Fibroblast of lung (primary cell): Measurements from ENCODE around the gene MKRN2. TPM values are rescaled to one million over a fixed set of nuclear protein-coding genes. Genes with fewer than 3 reads are reported as not detected.

Source experiments
- DNase-seq, 2 donors: peaks; one replicate each; pipeline versions ENCODE4 v3.0.0 to v3.0.0-alpha.2; 2010; ENCODE audit warnings: low read depth in 2 of 2
- H2AFZ ChIP-seq: 2 replicates; pipeline ENCODE4 v1.5.1; 2012; ENCODE audit warnings: low read length, control low read depth, inconsistent platforms
- H3K27ac ChIP-seq: 2 replicates; pipeline ENCODE4 v1.5.1; 2011; ENCODE audit warnings: low read length, control low read depth; ENCODE audit not compliant: insufficient read depth
- H3K27me3 ChIP-seq: 2 replicates; pipeline ENCODE4 v1.5.1; 2011; ENCODE audit warnings: mild to moderate bottlenecking, low read length; ENCODE audit not compliant: control insufficient read depth, insufficient read depth
- H3K36me3 ChIP-seq: 2 replicates; pipeline ENCODE4 v1.5.1; 2011; ENCODE audit warnings: low read length; ENCODE audit not compliant: control insufficient read depth, insufficient read depth
- H3K4me1 ChIP-seq: 2 replicates; pipeline ENCODE4 v1.5.1; 2011; ENCODE audit warnings: low read length; ENCODE audit not compliant: control insufficient read depth, insufficient read depth; ENCODE audit errors: extremely low read depth
- H3K4me2 ChIP-seq: 2 replicates; pipeline ENCODE4 v1.5.1; 2011; ENCODE audit warnings: low read length, control low read depth; ENCODE audit not compliant: insufficient read depth; ENCODE audit errors: extremely low read depth
- H3K4me3 ChIP-seq, 4 experiments: fragments of 200-600 bp in 1 of 4; sonication (generic) in 1 of 4; replicated peaks in 1 of 4; 2 replicates each; pipeline ENCODE4 v1.5.1; 2011 to 2016; ENCODE audit warnings: low read length in 4 of 4, low read depth in 3 of 4, mild to moderate bottlenecking in 3 of 4, control low read depth in 2 of 4, inconsistent platforms in 1 of 4, mixed read lengths in 1 of 4; ENCODE audit not compliant: insufficient read depth in 1 of 4; ENCODE audit errors: control extremely low read depth in 1 of 4
- H3K79me2 ChIP-seq: 2 replicates; pipeline ENCODE4 v1.5.1; 2012; ENCODE audit warnings: mild to moderate bottlenecking, low read length, inconsistent platforms; ENCODE audit not compliant: control insufficient read depth, insufficient read depth
- H3K9ac ChIP-seq: 2 replicates; pipeline ENCODE4 v1.5.1; 2011; ENCODE audit warnings: mild to moderate bottlenecking, low read length, control low read depth; ENCODE audit not compliant: insufficient read depth
- H3K9me3 ChIP-seq: 2 replicates; pipeline ENCODE4 v1.5.1; 2012; ENCODE audit warnings: low read depth, low read length; ENCODE audit not compliant: control insufficient read depth, insufficient read depth
- H4K20me1 ChIP-seq: 2 replicates; pipeline ENCODE4 v1.5.1; 2011; ENCODE audit warnings: low read length; ENCODE audit not compliant: control insufficient read depth, insufficient read depth; ENCODE audit errors: extremely low read depth
- EZH2 ChIP-seq: IDR thresholded peaks from 2 replicates; pipeline ENCODE4 v1.5.1; 2012; ENCODE audit warnings: low read length, control low read depth, mild to moderate bottlenecking; ENCODE audit errors: missing control alignments
- polyA plus RNA-seq, 2 donors: library from polyadenylated mRNA; depleted of rRNA in 1 of 2; stranded (reverse) in 1 of 2; unstranded in 1 of 2; fragments of >200 nt; gene quantifications; 2 replicates each; pipeline ENCODE4 v1.2.1, GENCODE V29; 2011 to 2012; ENCODE audit warnings: missing spikeins in 1 of 2
- total RNA-seq: library from RNA; depleted of rRNA; stranded (reverse); fragments of >200 nt; gene quantifications from 2 replicates; pipeline ENCODE4 v1.2.1, GENCODE V29; 2014
- TF ChIP-seq, protein P1 (sequence below), 2 donors: IDR thresholded peaks in 1 of 2; conservative IDR thresholded peaks in 1 of 2; 1 replicate in 1 of 2; 2 replicates in 1 of 2; pipeline ENCODE4 v1.5.1; 2011 to 2012; ENCODE audit warnings: low read length in 2 of 2, control low read depth in 1 of 2, inconsistent platforms in 1 of 2, low read depth in 1 of 2, mild to moderate bottlenecking in 1 of 2

Gene MKRN2
- total and polyA plus RNA-seq, 2 donors (not counting 1 experiment from before 2014, with no cell fraction given), result 37.7 to 48.1 TPM

- H3K79me2 ChIP-seq, result peaks cover 19% of the 10 kb centered on the region
- no peaks in the 10 kb centered on the region for H3K4me1 ChIP-seq
- no peaks in the 10 kb centered on the region for H3K9me3 ChIP-seq
- peak overlapping the region; percentile 72 for H2AFZ ChIP-seq
- peak overlapping the region; percentile 66 for H3K9ac ChIP-seq
- H3K4me2 ChIP-seq, result peak overlapping the region; percentile 81
- TF ChIP-seq, protein P1, sequence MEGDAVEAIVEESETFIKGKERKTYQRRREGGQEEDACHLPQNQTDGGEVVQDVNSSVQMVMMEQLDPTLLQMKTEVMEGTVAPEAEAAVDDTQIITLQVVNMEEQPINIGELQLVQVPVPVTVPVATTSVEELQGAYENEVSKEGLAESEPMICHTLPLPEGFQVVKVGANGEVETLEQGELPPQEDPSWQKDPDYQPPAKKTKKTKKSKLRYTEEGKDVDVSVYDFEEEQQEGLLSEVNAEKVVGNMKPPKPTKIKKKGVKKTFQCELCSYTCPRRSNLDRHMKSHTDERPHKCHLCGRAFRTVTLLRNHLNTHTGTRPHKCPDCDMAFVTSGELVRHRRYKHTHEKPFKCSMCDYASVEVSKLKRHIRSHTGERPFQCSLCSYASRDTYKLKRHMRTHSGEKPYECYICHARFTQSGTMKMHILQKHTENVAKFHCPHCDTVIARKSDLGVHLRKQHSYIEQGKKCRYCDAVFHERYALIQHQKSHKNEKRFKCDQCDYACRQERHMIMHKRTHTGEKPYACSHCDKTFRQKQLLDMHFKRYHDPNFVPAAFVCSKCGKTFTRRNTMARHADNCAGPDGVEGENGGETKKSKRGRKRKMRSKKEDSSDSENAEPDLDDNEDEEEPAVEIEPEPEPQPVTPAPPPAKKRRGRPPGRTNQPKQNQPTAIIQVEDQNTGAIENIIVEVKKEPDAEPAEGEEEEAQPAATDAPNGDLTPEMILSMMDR (conservative IDR thresholded peaks at IDR 0.05 in 1 of 2, IDR thresholded peaks at IDR 0.05 in 1 of 2; ENCODE audit: low read depth in 1 of 2, low read length in 2 of 2), result no peak
- TF ChIP-seq EZH2, result no peak
- peaks cover 2% of the 10 kb centered on the region for H4K20me1 ChIP-seq
- peak overlapping the region; percentile 71 for H3K27ac ChIP-seq
- DNase-seq, result peak; percentile 37 to 53
- no peaks in the 10 kb centered on the region for H3K36me3 ChIP-seq
- peak overlapping the region; percentile 33 to 71 (median 64) for H3K4me3 ChIP-seq
- no peaks in the 10 kb centered on the region for H3K27me3 ChIP-seq
Observed at GRCh38 chr3:12553921-12554391, 2.9 kb upstream of the MKRN2 start.

DNA sequence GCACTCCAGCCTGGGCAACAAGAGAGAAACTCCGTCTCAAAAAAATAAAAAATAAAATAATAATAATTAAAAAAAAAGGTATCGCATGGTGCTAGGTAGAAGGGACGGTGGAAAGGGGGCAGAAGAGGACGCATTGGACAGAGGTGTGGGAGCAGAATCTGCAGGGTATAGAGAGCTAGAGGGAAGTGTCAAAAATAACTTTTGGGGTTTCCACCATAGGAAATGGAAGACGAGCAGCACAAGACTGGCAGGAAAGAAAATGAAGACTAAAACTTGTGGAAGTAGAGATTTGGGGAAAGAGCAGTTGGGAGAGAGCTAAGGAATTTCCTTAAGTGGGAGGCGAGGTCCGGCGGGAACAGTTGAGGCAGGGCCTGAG is 585 bp upstream of the MKRN2 start:
- H3K36me3 ChIP-seq, result no peaks in the 10 kb centered on the region
- peak overlapping the region; percentile 99 for H2AFZ ChIP-seq
- peaks cover 2% of the 10 kb centered on the region for H4K20me1 ChIP-seq
- H3K9ac ChIP-seq, result peak overlapping the region; percentile 97
- DNase-seq, result no peak
- no peaks in the 10 kb centered on the region for H3K27me3 ChIP-seq
- H3K4me3 ChIP-seq, result peak overlapping the region; percentile 70 to 94 (median 88)
- H3K9me3 ChIP-seq, result no peaks in the 10 kb centered on the region
- H3K27ac ChIP-seq, result peak overlapping the region; percentile 95
- peaks cover 42% of the 10 kb centered on the region for H3K79me2 ChIP-seq
- peak overlapping the region; percentile 94 for H3K4me2 ChIP-seq
- TF ChIP-seq, protein P1 (conservative IDR thresholded peaks at IDR 0.05 in 1 of 2, IDR thresholded peaks at IDR 0.05 in 1 of 2; ENCODE audit: low read depth in 1 of 2, low read length in 2 of 2), result no peak
- no peak for TF ChIP-seq EZH2
- no peaks in the 10 kb centered on the region for H3K4me1 ChIP-seq

DNA sequence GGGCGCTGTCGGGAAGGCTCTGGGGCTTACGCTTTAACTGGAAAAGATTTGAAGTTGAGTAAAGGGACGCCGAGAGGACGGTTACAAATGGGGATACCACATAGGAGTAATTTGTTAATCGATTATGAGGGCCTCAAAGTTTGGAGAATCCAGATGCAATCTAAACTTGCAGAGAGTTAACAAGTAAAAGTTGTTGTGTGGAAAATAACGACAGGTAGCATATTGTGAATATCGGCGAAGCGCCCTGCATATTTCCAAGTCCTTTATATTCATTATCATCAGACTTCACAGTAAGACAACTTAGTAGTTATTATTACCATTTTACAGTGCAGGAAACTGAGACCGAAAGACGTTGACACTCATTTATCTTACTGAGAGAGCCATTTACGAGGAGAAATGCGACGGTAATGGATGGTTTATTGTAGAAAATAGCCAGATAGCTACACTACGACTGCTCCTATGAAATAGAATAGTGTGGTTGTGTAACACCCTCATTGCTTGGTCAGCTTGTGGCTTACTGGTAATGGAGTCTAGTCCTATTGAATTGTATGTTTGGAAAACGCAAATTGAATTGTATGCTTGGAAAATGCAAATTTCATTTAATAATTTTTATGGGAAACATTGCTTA is 700 bp downstream of the MKRN2 start:
- Histone ChIP-seq H4K20me1 (peaks cover 2% of the 10 kb centered on the region), H3K36me3 (no peaks in the 10 kb centered on the region), H3K27ac (peak overlapping the region; percentile 95), H2AFZ (peak overlapping the region; percentile 63), H3K27me3 (no peaks in the 10 kb centered on the region), H3K9ac (peak overlapping the region; percentile 97), H3K79me2 (peaks cover 55% of the 10 kb centered on the region), H3K4me1 (no peaks in the 10 kb centered on the region), H3K4me2 (peak overlapping the region; percentile 88), H3K4me3 (peak overlapping the region; percentile 87 to 96 (median 92)), H3K9me3 (no peaks in the 10 kb centered on the region)
- DNase-seq, result peak; percentile 49 to 68
- TF ChIP-seq, protein P1 (conservative IDR thresholded peaks at IDR 0.05 in 1 of 2, IDR thresholded peaks at IDR 0.05 in 1 of 2; ENCODE audit: low read depth in 1 of 2, low read length in 2 of 2), result no peak
- no peak for TF ChIP-seq EZH2
